ENCODE measurements around the gene RNF157. TPM values are rescaled to one million over a fixed set of nuclear protein-coding genes. Genes with fewer than 3 reads are reported as not detected.
A peak's percentile ranks its signal among the peaks of the same experiment; 100 is the strongest.

The RNF157 gene
- total and polyA plus RNA-seq, 11 donors: 3.6 to 7.4 (median 5.2) TPM

DNA sequence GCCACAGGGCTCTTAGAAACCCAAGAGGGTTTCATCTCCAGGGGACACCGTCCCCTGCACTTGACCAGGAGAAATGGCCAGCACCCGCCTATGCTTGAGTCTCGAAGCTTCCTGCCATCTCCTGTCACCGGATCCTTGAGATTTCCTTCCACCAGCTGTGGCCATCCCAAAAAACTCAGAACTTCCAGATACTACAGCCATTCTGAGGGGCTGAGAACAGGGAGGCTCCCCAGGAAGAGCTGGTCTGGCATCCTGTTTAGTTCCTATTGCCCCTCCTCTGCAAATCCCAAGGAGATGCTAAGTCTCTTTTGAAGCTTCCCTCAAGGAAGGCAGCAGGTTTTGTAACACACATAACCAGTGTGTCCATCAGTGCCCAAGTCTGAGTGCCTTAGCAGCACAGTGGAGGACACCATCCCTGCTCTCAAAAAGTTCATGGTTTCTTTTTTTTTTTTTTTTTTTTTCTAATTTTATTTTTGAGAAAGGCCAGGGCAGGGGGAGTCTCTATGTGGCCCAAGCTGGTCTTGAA is 26.8 kb upstream of the RNF157 start:
- ATAC-seq (no peak), DNase-seq (no peak)
- Histone ChIP-seq H3K36me3 (peaks cover 0 to 25% (median 14%) of the 10 kb centered on the region in 9 donors), H3K4me3 (peak overlapping the region in 10 of 12 donors; percentile 85 to 99 (median 94)), H3K27ac (peak overlapping the region; percentile 83 to 98 (median 92)), H3K9me3 (no peaks in the 10 kb centered on the region), H3K4me1 (peaks cover 11 to 84% (median 64%) of the 10 kb centered on the region in 12 donors), H3K27me3 (no peaks in the 10 kb centered on the region)
- TF ChIP-seq POLR2A (IDR thresholded peaks at IDR 0.05): no peak
- TF ChIP-seq, protein P1, sequence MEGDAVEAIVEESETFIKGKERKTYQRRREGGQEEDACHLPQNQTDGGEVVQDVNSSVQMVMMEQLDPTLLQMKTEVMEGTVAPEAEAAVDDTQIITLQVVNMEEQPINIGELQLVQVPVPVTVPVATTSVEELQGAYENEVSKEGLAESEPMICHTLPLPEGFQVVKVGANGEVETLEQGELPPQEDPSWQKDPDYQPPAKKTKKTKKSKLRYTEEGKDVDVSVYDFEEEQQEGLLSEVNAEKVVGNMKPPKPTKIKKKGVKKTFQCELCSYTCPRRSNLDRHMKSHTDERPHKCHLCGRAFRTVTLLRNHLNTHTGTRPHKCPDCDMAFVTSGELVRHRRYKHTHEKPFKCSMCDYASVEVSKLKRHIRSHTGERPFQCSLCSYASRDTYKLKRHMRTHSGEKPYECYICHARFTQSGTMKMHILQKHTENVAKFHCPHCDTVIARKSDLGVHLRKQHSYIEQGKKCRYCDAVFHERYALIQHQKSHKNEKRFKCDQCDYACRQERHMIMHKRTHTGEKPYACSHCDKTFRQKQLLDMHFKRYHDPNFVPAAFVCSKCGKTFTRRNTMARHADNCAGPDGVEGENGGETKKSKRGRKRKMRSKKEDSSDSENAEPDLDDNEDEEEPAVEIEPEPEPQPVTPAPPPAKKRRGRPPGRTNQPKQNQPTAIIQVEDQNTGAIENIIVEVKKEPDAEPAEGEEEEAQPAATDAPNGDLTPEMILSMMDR (IDR thresholded peaks at IDR 0.05): no peak
- WGBS, 4 donors: 50 to 65% (median 55%) methylated on average over 4 of the region's 4 CpGs
- intact Hi-C loops (cut with DNase I): loop anchor here in 1 of 10 donors (5.0 kb wide), 1 partner anchor 70 kb away; no protein-coding TSS in a partner anchor

DNA sequence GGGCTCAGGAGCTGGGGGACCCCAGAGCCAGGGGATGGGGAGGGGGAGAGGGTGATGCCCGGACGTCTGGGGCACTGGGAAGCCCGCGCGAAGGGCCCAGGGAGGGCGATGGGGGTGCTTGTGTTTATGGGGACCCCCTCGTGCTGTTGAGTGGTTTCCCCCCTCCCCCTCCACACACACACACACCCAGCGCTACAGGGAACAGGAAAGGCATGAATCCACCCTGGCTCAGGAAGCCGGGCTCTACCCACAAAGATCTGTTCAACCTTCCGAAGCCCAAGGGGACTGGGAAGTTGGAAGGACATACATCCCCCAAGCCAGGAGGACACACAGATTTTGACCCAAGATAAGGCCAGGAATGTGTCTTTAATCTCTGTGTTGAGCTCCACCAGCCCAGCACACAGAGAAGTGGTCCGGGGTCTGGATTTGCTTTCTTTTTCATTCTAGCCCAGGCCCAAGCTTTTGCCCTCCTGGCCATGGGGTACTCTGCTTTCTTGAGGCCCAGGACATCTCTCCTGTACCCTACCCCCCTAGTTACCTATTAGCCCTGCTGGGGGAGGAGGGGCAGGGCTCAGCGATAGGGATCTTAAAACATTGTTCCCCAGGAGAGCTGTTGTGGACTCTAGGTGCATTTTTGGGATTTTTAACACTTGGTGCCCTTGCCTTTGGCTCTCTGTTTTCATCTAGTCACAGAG is 26.1 kb upstream of the RNF157 start:
- ATAC-seq: no peak
- Histone ChIP-seq H3K4me3 (peak overlapping the region; percentile 85 to 99 (median 94)), H3K27me3 (no peaks in the 10 kb centered on the region), H3K4me1 (peaks cover 11 to 84% (median 57%) of the 10 kb centered on the region in 12 donors), H3K9me3 (no peaks in the 10 kb centered on the region), H3K36me3 (peaks cover 0 to 25% (median 14%) of the 10 kb centered on the region in 9 donors), H3K27ac (peak overlapping the region; percentile 83 to 98 (median 92))
- TF ChIP-seq POLR2A (IDR thresholded peaks at IDR 0.05): no peak
- TF ChIP-seq, protein P1 (IDR thresholded peaks at IDR 0.05): no peak
- intact Hi-C loops (cut with DNase I): loop anchor here in 1 of 10 donors (5.0 kb wide), 1 partner anchor 69 kb away; no protein-coding TSS in a partner anchor
- 2 to 5% (median 4%) methylated on average over 4 to 12 of the region's 12 CpGs for WGBS, 4 donors
- DNase-seq: peak in 2 of 5 donors; percentile 30 to 43

DNA sequence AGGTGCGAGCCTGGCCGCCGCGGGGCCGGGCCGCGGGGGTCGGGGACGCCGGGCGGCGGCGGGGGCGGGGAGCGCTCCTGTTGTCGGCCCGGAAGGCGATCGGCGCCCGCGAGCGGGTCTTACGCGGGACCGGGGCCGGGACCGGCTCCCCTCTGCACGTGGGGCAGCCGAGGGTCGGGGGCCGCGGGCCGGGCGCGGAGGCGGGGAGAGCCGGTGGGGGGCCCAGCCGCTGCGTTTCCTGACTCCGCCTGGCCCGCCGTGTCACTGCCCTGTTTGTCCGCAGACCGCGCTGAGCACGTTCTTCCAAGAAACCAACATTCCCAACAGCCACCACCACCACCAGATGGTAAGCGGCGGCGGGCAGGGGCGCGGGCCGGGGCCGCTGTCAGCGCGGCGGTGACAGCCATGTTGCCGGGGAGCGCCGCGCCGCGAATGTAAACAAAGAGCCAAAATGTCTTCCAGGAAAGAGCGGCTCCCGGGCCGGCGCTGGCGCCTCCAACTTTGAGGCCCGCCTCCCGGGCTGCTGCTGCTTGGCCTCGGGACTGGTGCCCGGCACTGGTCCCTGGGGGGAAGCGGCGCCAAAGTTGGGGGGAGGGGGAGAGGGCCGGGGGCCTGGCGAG is 25.4 kb upstream of the RNF157 start:
- peak; percentile 64 to 86 (median 71) for DNase-seq
- no peaks in the 10 kb centered on the region for H3K9me3 ChIP-seq
- H3K27me3 ChIP-seq: no peaks in the 10 kb centered on the region
- peaks cover 0 to 19% (median 11%) of the 10 kb centered on the region in 9 donors for H3K36me3 ChIP-seq
- intact Hi-C loops (cut with DNase I): loop anchor here in 1 of 10 donors (5.0 kb wide), 1 partner anchor 68 kb away; no protein-coding TSS in a partner anchor
- ATAC-seq: peak in 1 of 4 donors; percentile 1
- peaks cover 11 to 77% (median 50%) of the 10 kb centered on the region in 12 donors for H3K4me1 ChIP-seq
- peak overlapping the region; percentile 85 to 99 (median 94) for H3K4me3 ChIP-seq
- 0 to 1% (median 0%) methylated on average over 9 to 76 of the region's 76 CpGs for WGBS, 4 donors
- peak overlapping the region; percentile 83 to 98 (median 92) for H3K27ac ChIP-seq
- TF ChIP-seq POLR2A (IDR thresholded peaks at IDR 0.05): no peak
- TF ChIP-seq, protein P1 (IDR thresholded peaks at IDR 0.05): no peak

Measured in heart left ventricle (tissue), 16 donors.